HL-60 (cell line): ENCODE measurements around the gene IMPACT.

ENCODE experiments used
- DNase-seq, 2 experiments: peaks; one replicate each; pipeline ENCODE4 v3.0.0-alpha.2; 2010 to 2020; ENCODE audit warnings: low read depth in 1 of 2, low spot score in 1 of 2
- H3K27ac ChIP-seq: fragments of 250-450 bp; sonication (Bioruptor Pico); replicated peaks from 2 replicates; pipeline ENCODE4 v1.5.1; 2020; ENCODE audit warnings: mild to moderate bottlenecking, moderate library complexity
- H3K27me3 ChIP-seq: fragments of 250-450 bp; sonication (Bioruptor Pico); 2 replicates; pipeline ENCODE4 v1.5.1; 2021; ENCODE audit warnings: mild to moderate bottlenecking, moderate library complexity; ENCODE audit not compliant: insufficient read depth, poor library complexity, severe bottlenecking
- H3K4me3 ChIP-seq: replicated peaks from 2 replicates; pipeline ENCODE4 v1.5.1; 2011; ENCODE audit warnings: mild to moderate bottlenecking, control low read depth, low read length; ENCODE audit not compliant: insufficient read depth
- GABPA ChIP-seq: IDR thresholded peaks from 2 replicates; pipeline ENCODE4 v1.6.1; 2012; ENCODE audit warnings: low read depth
- POLR2AphosphoS5 ChIP-seq: IDR thresholded peaks from 2 replicates; pipeline ENCODE4 v1.6.1; 2012; ENCODE audit warnings: low read depth
- SPI1 ChIP-seq: IDR thresholded peaks from 2 replicates; pipeline ENCODE4 v1.6.1; 2012; ENCODE audit warnings: low read depth, mild to moderate bottlenecking, borderline replicate concordance
- TF ChIP-seq, protein P1 (sequence below): IDR thresholded peaks from one replicate; pipeline ENCODE4 v1.5.1; 2011; ENCODE audit warnings: low read length, control low read depth, inconsistent platforms; ENCODE audit not compliant: insufficient read depth
- TF ChIP-seq, protein P2 (sequence below): IDR thresholded peaks from 2 replicates; pipeline ENCODE4 v1.6.1; 2012; ENCODE audit warnings: low read depth; ENCODE audit not compliant: insufficient replicate concordance

Gene IMPACT

DNA sequence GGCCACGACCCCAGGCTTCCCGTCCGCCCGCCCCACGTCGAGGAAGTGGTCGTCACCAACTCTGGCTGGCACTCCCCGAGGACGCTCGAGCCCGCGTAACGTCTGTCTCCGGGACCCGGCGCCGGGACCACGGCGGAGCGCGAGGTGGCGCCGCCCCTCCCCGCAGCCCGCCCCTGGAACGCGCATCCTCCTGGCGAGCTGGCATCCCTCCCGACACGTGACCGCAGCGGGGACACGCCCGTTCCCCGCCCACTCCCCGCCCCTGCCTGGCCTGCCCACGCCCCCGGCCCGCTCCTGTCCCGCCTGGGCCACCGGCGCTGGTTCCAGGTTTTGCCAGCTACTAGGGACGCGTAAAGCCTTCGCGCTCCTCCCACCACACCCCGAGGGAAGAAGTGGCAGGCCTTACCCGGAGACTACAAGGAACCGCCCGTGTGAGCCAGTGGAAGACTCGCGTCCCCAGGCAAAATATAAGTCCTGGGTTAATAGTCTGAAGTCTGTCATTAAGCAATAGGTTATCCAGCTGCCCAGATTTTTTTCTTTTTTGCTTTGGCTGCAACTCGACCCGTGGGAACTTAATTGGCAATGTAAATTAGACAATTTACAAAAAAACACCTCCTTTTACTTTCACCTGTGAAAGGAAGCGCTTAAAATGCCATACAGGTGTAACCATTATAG, 28.6 kb upstream of the IMPACT start, which contains the start of gene OSBPL1A:
OSBPL1A (minus strand) TSS at position 131 of the 675 bp plus-strand sequence. CDS start 20,291 bp downstream, outside the sequence.
- peak within 1 kb of the TSS; percentile 96 for H3K27ac ChIP-seq
- TF ChIP-seq, protein P1, sequence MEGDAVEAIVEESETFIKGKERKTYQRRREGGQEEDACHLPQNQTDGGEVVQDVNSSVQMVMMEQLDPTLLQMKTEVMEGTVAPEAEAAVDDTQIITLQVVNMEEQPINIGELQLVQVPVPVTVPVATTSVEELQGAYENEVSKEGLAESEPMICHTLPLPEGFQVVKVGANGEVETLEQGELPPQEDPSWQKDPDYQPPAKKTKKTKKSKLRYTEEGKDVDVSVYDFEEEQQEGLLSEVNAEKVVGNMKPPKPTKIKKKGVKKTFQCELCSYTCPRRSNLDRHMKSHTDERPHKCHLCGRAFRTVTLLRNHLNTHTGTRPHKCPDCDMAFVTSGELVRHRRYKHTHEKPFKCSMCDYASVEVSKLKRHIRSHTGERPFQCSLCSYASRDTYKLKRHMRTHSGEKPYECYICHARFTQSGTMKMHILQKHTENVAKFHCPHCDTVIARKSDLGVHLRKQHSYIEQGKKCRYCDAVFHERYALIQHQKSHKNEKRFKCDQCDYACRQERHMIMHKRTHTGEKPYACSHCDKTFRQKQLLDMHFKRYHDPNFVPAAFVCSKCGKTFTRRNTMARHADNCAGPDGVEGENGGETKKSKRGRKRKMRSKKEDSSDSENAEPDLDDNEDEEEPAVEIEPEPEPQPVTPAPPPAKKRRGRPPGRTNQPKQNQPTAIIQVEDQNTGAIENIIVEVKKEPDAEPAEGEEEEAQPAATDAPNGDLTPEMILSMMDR = no peak
- TF ChIP-seq, protein P2, sequence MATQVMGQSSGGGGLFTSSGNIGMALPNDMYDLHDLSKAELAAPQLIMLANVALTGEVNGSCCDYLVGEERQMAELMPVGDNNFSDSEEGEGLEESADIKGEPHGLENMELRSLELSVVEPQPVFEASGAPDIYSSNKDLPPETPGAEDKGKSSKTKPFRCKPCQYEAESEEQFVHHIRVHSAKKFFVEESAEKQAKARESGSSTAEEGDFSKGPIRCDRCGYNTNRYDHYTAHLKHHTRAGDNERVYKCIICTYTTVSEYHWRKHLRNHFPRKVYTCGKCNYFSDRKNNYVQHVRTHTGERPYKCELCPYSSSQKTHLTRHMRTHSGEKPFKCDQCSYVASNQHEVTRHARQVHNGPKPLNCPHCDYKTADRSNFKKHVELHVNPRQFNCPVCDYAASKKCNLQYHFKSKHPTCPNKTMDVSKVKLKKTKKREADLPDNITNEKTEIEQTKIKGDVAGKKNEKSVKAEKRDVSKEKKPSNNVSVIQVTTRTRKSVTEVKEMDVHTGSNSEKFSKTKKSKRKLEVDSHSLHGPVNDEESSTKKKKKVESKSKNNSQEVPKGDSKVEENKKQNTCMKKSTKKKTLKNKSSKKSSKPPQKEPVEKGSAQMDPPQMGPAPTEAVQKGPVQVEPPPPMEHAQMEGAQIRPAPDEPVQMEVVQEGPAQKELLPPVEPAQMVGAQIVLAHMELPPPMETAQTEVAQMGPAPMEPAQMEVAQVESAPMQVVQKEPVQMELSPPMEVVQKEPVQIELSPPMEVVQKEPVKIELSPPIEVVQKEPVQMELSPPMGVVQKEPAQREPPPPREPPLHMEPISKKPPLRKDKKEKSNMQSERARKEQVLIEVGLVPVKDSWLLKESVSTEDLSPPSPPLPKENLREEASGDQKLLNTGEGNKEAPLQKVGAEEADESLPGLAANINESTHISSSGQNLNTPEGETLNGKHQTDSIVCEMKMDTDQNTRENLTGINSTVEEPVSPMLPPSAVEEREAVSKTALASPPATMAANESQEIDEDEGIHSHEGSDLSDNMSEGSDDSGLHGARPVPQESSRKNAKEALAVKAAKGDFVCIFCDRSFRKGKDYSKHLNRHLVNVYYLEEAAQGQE = peak; percentile 67
- TF ChIP-seq POLR2AphosphoS5 (peak; percentile 88), SPI1 (peak; percentile 56; the same call in 1 of the 2 replicates), GABPA (no peak)
- DNase-seq = peak; percentile 98 to 99
- H3K27me3 ChIP-seq = no peaks in the 10 kb centered on the region
- H3K4me3 ChIP-seq = peak within 1 kb of the TSS; percentile 72

DNA sequence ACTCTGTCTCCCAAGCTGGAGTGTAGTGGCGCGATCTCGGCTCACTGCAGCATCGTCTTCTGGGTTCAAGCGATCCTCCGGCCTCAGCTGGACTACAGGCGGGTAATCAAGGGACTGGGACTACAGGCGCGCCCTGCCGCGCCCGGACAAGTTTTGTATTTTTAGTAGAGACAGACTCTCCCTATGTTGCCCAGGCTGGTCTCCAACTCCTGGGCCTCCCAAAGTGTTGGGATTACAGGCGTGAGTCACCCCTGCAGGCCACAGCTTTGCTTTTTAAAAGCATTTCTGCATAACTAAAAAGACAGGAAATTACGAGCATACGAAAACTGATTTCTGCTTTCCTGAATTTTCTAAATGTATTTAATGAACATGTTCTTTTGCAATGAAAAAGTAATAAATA, 27.9 kb upstream of the IMPACT start:
- H3K4me3 ChIP-seq = peak overlapping the region; percentile 72; the same call in 1 of the 2 replicates
- no peaks in the 10 kb centered on the region for H3K27me3 ChIP-seq
- H3K27ac ChIP-seq = peak overlapping the region; percentile 47
- TF ChIP-seq, protein P2 = no peak
- TF ChIP-seq, protein P1 = no peak
- TF ChIP-seq POLR2AphosphoS5 (no peak), GABPA (no peak), SPI1 (no peak)
- no peak for DNase-seq

DNA sequence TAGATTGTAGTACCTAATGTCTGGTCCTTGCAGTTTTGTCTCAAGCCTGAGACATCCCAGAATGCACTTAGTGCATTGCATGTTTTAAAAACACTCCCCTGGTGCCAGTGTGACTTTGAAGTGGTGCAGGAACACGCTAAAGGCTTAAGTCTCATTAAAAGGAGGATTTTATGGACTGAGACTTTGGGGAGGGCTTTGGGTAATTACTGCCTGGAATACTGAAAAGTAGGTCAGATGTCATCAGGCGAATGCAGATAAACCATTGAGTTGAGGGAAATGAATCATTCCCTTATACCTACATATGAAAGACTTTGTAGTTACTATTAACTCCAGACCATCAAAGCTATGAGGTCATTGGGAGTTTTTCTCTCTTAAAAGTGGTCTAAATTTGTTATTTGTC, 25.9 kb upstream of the IMPACT start:
- H3K27me3 ChIP-seq = no peaks in the 10 kb centered on the region
- DNase-seq = no peak
- H3K27ac ChIP-seq = no peak overlapping the region
- no peak overlapping the region for H3K4me3 ChIP-seq
- no peak for TF ChIP-seq GABPA
- no peak for TF ChIP-seq POLR2AphosphoS5
- TF ChIP-seq, protein P1 = no peak
- no peak for TF ChIP-seq SPI1
- TF ChIP-seq, protein P2 = no peak
